Stimulated activated CD8-positive, alpha-beta memory T cell treated with anti-CD3 and anti-CD28 coated beads, Interleukin-7, amount 100 ng/mL, for 48 hours (primary cell): ENCODE results near the gene KRTAP8-1.

Experiments used
- DNase-seq, 2 donors: peaks; one replicate each; pipeline ENCODE4 v3.0.0-alpha.2; 2020; ENCODE audit warnings: low read depth in 1 of 2; ENCODE audit errors: extremely low read depth in 1 of 2

Gene KRTAP8-1, protein sequence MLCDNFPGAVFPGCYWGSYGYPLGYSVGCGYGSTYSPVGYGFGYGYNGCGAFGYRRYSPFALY

DNA sequence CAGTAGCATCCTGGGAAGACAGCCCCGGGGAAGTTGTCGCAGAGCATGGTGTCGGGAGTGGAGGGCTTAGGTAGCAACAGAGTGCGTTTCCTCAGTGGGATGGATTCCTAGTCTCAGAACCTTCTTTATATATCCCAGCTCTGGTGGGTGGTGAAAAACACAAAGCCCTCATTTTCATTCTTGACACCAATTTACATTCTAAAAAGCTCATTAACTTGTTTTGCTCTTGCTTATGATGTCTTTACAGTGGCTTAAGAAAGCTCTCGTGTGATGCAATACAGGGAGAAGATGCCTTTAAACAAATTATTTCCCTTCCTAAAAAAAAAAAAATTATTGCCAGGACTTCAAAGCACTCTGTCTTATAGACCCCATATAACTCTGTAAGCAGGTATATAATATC lies at the start of gene KRTAP8-1:
KRTAP8-1 (minus strand) TSS at position 101 of the 400 bp plus-strand sequence; CDS start at position 47, 54 bp downstream.
- DNase-seq, result no peak

DNA sequence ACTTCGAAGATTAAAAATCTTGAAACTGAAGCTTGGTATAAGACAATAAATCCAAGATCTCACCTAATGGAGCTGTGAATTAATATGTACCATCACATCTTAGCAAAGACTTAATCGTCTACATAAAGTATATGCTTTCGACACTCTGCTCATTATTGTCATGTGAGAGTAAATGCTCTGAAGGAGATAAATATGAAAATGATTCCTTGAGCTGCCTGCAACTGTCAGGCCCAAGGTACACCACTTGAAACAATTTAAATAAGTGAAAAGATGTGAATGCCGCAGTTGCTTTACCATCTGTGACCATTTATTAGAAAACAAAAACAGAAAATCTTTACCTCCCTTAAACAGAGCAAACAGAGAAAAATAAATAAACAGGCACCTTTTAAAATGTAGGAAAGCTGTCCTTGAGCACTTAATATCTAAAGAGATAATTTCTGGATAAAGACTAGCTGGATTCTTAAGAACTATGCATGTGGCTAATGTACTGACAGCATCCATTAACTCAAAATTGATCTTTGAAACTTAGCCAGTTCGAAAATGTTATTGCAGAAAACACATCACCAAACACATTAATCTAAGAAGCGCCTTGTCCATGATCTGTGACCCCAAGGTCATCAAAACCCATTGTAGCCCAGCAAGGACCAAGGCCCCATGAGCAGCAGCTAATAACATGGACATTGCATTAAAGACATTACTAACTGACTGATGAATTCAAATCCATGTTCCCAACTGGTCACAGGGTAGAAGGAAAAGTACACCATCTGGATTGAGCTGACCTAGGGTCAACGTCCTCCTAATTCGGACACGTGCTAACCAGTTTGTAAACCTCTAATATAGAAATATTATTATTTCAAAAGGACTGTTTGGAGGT lies 34.8 kb upstream of the KRTAP8-1 start:
- DNase-seq, result no peak

DNA sequence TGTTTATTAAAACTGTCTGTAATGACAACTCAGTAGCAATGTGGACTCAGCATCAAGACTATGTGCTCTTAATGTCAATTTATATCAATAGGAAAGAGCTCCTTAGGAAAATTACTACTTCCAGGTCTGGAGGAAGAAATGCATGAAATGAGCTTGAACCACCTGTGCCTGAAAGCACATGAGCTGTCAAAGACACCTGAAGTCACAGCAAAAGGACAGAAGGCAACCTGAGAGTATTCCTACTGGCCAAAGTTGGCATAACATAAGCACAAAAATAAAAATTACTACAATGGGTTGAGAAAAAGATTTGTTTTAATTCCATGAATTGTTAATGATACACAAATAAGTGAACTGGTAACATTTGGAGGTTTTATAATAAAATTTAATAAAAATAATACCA lies 29.9 kb upstream of the KRTAP8-1 start:
- DNase-seq, result no peak

DNA sequence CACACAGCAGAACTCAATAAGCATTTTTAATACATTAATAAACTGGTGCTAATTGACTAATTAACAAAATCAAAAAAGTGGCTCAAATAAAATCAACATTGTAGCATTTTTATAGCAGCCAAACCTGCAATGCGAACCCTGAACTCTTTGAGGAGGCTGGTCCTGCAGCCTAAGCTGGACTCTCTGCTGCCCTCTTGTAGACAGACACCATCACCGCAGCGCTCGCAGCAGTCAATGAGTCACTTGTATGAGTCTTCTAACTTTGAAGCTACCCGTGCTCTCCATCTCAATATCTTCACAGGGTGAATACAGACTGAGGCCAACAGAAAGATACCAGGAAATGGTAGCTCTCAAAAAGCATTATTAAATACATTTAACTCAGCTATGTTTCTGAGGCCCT lies 26.2 kb upstream of the KRTAP8-1 start:
- DNase-seq, result peak in 1 of 2 donors; percentile 7

DNA sequence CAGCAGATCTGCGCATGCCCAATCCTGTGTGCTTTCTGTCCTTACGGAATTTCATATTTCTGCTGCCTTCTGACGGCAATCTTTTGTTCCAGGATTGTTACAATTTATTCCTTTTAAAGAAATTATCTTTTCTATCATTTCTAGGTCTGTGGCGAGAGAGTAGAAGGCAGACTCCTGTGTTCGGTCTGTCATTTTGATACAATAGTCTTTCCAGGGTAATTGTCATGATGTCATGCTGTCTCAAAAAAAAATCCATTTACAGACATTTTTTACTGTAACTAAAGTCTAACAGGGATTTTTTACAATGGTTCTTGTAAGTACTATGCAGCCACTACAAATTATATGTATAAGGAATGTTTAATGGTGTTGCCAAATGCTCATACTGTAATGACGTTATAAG lies 25.5 kb upstream of the KRTAP8-1 start:
- DNase-seq, result no peak

DNA sequence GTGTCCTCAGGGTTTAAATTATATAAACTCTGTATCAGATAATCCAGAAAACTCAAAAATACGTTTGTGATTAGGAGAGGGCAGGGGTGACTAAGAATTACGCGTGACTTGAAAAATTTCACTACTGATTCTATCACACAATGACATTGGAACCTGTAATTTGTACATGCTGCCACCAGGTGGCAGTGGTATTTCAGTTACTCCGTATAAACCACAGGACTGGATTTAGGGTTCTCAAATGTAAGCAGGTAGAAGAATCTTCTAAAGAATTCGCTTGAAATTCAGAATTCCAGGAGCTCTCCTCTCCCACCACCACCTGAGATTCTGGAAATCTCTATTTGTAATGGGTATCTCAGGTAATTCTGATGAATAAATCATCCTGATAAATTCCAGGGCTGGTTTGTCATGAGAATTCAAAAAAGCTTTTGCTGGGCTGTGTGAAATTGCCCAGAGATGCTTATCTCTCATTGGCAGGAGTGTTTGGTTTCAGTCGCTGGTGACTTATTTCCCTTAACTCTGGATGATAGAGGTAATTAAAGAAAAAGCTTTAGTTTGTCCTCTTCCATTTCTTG lies 18.2 kb upstream of the KRTAP8-1 start:
- DNase-seq, result peak in 1 of 2 donors; percentile 15

DNA sequence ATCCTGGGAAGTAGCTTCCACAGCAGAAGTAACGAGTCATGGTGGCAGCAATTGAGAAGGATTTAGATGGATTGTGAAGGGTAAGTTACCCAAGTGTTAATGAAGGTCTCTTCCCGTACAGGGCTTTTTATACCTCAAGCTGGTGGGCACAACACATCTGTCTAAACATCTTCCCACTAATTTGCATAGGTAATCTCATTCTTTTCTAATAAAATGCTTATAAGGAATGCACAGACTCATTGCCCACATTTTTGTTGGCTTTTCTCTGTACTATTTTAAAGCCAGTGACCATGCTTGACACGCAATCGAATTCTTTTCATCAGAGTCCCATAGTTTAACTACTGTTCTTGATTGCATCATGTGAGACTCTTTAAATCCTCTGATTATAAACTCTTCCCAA lies 16.6 kb upstream of the KRTAP8-1 start, which contains the start of gene KRTAP7-1:
KRTAP7-1 (minus strand) TSS at position 101 of the 400 bp plus-strand sequence; CDS start at position 40, 61 bp downstream.
- DNase-seq, result no peak

DNA sequence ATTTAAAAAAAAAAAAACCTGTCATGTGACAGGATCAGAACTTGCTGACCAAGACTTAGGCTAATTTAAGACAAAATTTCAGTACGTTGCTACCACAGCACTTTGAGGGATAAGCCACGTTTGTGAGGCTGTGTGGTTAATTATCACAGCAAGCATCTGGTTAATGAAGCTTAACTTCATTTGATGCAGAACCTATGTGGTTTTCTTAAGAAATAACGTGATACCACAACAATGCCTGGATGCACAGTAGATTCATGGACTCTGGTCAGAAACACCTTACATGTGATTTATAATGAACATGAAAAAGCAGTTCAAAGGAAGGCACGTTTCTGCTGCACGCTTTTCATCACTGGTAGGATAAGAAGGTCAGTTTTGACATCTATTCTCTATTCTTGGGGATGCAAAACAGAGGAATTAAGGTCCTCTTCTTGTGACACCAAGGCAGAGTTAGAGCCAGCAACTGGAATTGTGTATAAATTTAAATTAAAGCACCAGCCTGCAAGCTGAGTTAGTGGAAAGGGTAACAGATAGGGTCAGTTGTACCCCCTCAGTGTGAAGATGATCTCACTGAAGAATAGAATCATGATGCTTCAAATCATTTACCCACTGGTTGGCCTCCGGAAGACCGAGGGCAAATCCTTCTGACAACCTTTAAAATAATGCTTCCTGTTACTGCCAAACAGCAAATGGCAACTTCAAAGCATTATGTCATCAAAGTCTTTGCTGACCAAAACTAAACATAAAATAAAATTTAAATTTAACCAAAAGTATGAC lies 6.0 kb upstream of the KRTAP8-1 start:
- DNase-seq, result no peak

DNA sequence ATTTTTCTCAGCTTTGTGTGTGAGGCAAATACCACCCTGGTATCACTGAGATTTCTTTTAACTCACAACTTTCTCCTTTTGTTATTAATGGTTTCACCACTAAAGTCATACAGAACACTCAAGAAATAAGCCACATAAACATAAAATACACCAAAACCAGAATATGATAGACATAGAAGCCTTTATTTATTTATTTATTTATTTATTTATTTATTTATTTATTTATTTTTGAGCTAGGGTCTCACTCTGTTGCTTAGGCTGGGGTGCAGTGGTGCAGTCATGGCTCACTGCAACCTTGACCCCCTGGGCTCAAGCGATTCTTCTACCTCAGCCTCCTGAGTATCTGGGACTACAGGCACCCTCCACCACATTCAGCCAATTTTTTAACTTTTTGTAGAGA lies 12.5 kb downstream of the KRTAP8-1 start:
- DNase-seq, result no peak

DNA sequence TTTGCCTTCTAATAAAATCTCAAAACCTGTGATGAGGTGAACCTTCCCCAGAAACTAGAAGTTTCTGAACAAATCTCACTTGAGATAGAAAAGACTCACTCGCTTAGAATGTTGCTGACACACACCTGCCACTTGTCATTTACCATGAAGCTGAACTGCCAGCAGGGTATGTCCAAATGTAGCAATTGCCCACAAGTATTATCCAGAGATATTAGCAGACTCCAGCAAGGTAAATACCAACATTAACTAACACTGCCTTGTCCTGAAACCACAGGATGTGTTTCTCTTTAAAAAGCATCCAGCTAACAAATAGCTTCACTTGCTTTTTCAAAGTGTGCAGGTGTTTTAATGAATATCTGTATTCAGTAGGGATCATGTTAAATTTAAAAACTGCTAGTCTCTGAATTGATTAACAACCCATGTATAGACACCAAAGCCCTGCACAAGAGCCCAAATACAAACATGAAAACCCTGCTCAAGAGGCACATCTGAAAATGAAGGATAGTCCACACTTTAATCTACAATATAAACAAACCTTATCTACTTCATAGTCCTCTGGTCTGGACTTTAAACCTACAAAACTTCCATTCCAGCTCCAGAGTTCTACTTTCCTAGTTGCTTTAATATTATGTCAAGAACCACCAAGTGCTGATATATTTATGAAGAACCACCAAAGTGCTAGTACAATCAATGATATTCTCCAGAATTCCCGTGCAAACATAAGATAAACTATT lies 19.3 kb downstream of the KRTAP8-1 start:
- DNase-seq, result no peak

DNA sequence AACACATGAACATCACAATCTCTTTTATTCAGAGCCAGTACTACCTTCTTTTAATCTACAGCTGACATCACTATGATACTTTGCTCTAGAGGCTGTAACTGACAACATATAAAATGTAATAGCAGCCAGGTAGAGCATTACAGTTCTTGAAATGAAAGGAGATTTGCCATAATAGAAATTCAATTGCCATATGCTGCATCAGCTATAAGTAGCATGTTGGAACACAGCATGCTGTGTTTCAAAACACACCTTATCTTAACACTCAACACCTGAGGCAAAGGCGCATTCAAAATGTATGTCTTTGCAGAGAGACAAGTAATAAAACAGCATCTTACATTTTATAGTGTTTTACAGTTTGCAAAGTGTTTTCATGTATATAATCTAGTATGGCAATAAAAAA lies 33.8 kb downstream of the KRTAP8-1 start:
- no peak for DNase-seq

DNA sequence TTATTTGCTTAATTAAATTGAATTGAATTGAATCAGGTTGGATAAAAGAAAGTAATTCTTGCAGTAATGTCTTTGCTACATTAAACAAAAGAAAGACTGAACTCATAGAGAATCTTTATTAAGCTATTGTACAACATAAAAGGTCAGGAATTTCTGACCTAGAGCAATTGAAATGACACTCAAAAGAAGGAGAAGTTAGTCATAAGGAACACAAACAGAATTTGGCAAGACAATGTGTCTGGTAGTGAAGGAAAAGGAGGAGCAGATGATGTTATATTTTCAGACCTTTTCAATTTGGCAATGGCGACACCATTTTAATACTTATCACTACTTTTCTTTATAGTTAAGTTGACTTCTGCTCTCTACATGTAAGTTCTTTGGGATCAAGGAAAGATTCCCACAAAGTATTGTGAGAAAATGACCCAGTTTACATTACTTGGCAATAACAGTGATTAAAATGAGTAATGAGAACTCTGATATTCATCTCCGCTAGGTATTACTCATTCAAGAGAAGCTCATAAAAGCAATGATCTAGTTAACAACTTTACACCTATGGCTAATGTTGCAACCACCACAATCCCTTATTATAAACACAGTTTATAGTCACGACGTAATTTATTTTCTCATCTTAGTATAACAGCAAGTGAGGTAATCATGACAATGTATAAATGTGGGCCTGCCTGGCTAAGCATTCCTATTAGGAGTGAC lies 43.2 kb downstream of the KRTAP8-1 start:
- no peak for DNase-seq
